Neutrophil (primary cell): ENCODE results near the gene ROR2.

Experiments
- H3K27ac ChIP-seq: fragments of 200-600 bp; sonication (generic); 2 replicates; pipeline ENCODE4 v1.5.1; 2016; ENCODE audit warnings: mild to moderate bottlenecking, moderate library complexity
- H3K27me3 ChIP-seq: fragments of 200-600 bp; sonication (generic); 2 replicates; pipeline ENCODE4 v1.6.0; 2016; ENCODE audit warnings: mild to moderate bottlenecking
- H3K36me3 ChIP-seq: fragments of 200-600 bp; sonication (generic); 2 replicates; pipeline ENCODE4 v1.5.1; 2017
- H3K4me1 ChIP-seq, 2 experiments: fragments of 200-600 bp in 1 of 2; sonication (generic) in 1 of 2; 1 replicate in 1 of 2; 2 replicates in 1 of 2; pipeline versions ENCODE4 v1.5.1 to v1.6.1; 2013 to 2016; ENCODE audit warnings: low read depth in 1 of 2, low read length in 1 of 2, mild to moderate bottlenecking in 1 of 2, moderate library complexity in 1 of 2; ENCODE audit not compliant: control insufficient read depth in 1 of 2, insufficient read depth in 1 of 2
- H3K4me3 ChIP-seq, 2 experiments: fragments of 200-600 bp in 1 of 2; sonication (generic) in 1 of 2; 1 replicate in 1 of 2; 2 replicates in 1 of 2; pipeline ENCODE4 v1.5.1; 2013 to 2016; ENCODE audit warnings: low read depth in 1 of 2, low read length in 1 of 2, mild to moderate bottlenecking in 1 of 2, moderate library complexity in 1 of 2
- H3K9me3 ChIP-seq: fragments of 200-600 bp; sonication (generic); 2 replicates; pipeline ENCODE4 v1.5.1; 2016
- TF ChIP-seq, protein P1 (sequence below): fragments of 200-600 bp; sonication (generic); IDR thresholded peaks from 2 replicates; pipeline ENCODE4 v1.5.1; 2016; ENCODE audit warnings: antibody characterized with exemption

ROR2 gene

DNA sequence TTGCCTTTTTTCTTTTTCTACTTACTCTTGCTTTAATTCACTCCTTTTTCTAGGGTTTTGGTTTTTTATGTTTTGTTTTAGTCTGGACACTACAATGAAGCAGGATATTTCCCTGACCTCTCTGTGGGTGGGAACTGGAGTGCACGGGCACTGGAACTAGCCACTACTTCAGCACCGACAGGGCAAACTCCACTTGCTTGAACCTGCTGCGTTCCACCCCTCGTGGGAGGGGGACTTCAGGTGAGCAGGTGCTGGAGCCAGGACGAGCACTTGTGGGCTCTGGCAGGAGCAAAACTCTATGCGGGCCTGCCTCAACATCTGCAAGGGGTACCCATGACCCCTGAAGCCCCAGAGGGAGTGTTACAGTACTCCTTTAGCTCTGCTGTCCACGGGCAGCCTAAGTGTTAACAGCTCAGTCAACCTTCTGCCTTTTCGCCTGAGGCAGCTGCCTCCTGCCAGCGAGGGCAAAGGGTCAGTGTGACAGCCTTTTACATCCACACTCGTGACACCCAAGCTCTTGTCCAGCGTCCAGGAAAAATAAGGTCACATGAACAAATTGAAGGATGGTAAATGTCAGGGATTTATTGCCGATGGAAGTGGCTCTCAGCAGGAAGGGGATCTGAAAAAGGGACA, 382.3 kb downstream of the ROR2 start:
- Histone ChIP-seq H3K36me3 (no peaks in the 10 kb centered on the region), H3K4me1 (no peaks in the 10 kb centered on the region), H3K27ac (no peak overlapping the region), H3K9me3 (no peaks in the 10 kb centered on the region), H3K27me3 (peaks cover 28% of the 10 kb centered on the region), H3K4me3 (no peak overlapping the region)
- TF ChIP-seq, protein P1, sequence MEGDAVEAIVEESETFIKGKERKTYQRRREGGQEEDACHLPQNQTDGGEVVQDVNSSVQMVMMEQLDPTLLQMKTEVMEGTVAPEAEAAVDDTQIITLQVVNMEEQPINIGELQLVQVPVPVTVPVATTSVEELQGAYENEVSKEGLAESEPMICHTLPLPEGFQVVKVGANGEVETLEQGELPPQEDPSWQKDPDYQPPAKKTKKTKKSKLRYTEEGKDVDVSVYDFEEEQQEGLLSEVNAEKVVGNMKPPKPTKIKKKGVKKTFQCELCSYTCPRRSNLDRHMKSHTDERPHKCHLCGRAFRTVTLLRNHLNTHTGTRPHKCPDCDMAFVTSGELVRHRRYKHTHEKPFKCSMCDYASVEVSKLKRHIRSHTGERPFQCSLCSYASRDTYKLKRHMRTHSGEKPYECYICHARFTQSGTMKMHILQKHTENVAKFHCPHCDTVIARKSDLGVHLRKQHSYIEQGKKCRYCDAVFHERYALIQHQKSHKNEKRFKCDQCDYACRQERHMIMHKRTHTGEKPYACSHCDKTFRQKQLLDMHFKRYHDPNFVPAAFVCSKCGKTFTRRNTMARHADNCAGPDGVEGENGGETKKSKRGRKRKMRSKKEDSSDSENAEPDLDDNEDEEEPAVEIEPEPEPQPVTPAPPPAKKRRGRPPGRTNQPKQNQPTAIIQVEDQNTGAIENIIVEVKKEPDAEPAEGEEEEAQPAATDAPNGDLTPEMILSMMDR = no peak

DNA sequence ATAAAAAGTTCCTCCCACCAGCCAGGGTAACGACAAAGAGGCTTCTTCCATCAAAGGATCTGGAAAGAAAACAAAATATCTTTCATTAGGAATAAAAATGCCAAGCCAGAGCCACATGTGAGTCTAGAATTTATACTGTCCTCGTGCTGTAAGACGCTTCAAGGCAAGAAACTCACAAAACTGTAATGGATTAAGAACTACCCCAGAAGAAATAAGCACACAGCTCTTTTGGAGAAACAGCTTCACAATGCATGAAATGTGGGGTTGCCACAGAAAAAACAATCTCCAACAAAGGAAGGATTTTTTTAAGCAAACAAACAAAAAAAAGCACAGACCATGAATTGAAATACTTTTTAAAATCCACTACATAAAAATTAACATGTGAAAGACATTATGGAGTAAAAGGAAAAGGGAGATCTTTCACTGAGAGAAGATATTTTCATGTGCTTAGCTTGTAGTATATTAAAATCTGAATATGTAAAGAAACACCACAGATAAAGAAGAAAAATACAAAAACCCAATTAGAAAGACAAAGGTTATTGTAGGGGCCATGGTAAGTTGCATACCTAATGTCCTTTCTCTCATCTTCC, 385.9 kb downstream of the ROR2 start:
- Histone ChIP-seq H3K27ac (no peak overlapping the region), H3K27me3 (peaks cover 19% of the 10 kb centered on the region), H3K4me3 (no peak overlapping the region), H3K36me3 (no peaks in the 10 kb centered on the region), H3K9me3 (no peaks in the 10 kb centered on the region), H3K4me1 (no peaks in the 10 kb centered on the region)
- TF ChIP-seq, protein P1 = no peak

DNA sequence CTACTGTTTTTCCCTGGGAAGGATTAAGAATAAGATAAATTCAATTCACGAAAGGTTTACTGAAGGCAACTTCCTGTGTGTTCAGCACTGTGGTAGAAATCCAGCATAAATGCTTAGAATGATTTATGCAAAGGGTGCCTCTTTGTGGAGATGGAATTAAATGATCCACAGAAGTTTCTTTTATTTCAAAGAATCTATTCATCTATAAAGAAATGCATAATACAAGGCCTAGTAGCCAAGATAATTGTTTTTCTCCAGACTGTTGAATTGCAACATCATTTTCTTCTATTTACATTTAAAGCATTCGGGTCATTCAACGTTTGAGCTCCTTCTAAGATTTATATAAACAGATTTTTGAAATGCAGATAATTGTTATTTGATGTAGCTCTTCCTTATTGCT, 387.6 kb downstream of the ROR2 start:
- H3K4me1 ChIP-seq = no peaks in the 10 kb centered on the region
- TF ChIP-seq, protein P1 = no peak
- peaks cover 19% of the 10 kb centered on the region for H3K27me3 ChIP-seq
- no peaks in the 10 kb centered on the region for H3K36me3 ChIP-seq
- no peak overlapping the region for H3K4me3 ChIP-seq
- no peak overlapping the region for H3K27ac ChIP-seq
- H3K9me3 ChIP-seq = no peaks in the 10 kb centered on the region

DNA sequence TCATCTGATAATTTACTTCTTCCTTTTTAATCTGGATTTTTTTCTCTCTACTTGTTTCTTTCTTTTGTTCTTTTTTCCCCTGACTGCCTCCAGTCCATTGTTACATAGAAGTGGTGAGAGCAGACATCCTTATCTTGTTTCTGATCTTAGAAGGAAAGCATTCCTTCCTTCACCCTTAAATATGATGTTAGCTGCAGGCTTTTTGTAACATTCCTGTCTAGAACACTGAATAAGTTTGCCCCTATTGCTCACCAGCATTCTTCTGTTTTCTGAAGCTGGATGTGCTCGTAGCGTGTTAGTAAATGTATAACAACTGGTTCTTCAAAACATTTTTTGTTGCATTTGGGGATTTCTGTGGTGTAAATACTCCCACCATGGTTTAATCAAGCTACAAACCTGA, 389.7 kb downstream of the ROR2 start:
- TF ChIP-seq, protein P1 = no peak
- Histone ChIP-seq H3K27ac (no peak overlapping the region), H3K4me1 (no peaks in the 10 kb centered on the region), H3K9me3 (no peaks in the 10 kb centered on the region), H3K4me3 (no peak overlapping the region), H3K27me3 (peaks cover 19% of the 10 kb centered on the region), H3K36me3 (no peaks in the 10 kb centered on the region)

DNA sequence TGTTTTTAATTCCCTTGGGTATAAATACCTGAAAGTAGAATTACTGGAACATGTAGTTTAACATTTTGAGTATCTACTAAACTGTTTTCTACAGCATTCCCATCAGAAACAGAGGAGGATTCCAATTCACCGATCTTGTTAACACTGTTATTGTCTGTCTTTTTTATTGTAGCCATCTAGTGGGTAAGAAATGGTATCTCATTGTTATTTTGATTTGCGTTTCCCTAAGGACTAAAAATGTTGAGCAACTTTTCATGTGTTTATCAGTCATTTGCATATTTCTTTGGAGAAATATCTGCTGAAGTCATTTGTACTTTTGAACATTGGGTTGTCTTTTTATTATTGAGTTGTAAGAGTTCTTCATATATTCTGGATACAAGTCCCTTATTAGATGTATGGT, 391.1 kb downstream of the ROR2 start:
- Histone ChIP-seq H3K4me3 (no peak overlapping the region), H3K9me3 (no peaks in the 10 kb centered on the region), H3K36me3 (no peaks in the 10 kb centered on the region), H3K27ac (no peak overlapping the region), H3K27me3 (peaks cover 19% of the 10 kb centered on the region), H3K4me1 (no peaks in the 10 kb centered on the region)
- TF ChIP-seq, protein P1 = no peak
